Measurements from ENCODE around the gene ANK3. TPM values are rescaled to one million over a fixed set of nuclear protein-coding genes. Genes with fewer than 3 reads are reported as not detected.

Gene ANK3
- total and polyA plus RNA-seq, 2 experiments from 2014 or later: 44.9 to 95.8 TPM

DNA sequence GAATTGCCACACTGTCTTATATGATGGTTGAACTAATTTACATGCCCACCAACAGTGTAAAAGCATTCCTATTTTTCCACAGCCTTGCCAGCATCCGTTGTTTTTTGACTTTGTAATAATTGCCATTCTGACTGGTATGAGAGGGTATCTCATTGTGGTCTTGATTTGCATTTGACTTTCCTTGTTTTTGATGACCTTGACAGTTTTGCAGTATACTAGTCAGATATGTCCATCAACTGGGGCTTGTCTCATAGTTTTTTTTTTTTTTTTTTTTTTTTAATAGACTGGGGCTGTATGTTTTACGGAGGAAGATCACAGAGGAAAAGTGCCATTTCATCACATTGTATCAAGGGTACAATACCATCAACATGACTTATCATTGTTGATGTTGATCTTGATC is 220.6 kb downstream of the ANK3 start:
- no peak for DNase-seq (ENCODE audit: low read depth in 1 of 2, low spot score in 1 of 2)
- no peaks in the 10 kb centered on the region for H3K4me1 ChIP-seq (ENCODE audit: low read depth)
- peaks cover 11% of the 10 kb centered on the region for H3K36me3 ChIP-seq
- H3K9me3 ChIP-seq (ENCODE audit: low read depth): no peaks in the 10 kb centered on the region
- TF ChIP-seq, protein P1, sequence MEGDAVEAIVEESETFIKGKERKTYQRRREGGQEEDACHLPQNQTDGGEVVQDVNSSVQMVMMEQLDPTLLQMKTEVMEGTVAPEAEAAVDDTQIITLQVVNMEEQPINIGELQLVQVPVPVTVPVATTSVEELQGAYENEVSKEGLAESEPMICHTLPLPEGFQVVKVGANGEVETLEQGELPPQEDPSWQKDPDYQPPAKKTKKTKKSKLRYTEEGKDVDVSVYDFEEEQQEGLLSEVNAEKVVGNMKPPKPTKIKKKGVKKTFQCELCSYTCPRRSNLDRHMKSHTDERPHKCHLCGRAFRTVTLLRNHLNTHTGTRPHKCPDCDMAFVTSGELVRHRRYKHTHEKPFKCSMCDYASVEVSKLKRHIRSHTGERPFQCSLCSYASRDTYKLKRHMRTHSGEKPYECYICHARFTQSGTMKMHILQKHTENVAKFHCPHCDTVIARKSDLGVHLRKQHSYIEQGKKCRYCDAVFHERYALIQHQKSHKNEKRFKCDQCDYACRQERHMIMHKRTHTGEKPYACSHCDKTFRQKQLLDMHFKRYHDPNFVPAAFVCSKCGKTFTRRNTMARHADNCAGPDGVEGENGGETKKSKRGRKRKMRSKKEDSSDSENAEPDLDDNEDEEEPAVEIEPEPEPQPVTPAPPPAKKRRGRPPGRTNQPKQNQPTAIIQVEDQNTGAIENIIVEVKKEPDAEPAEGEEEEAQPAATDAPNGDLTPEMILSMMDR (IDR thresholded peaks at IDR 0.05; ENCODE audit: low read depth, low read length): no peak
- no peak overlapping the region for H3K4me3 ChIP-seq
- no peak overlapping the region for H3K27ac ChIP-seq
- no peaks in the 10 kb centered on the region for H3K27me3 ChIP-seq

DNA sequence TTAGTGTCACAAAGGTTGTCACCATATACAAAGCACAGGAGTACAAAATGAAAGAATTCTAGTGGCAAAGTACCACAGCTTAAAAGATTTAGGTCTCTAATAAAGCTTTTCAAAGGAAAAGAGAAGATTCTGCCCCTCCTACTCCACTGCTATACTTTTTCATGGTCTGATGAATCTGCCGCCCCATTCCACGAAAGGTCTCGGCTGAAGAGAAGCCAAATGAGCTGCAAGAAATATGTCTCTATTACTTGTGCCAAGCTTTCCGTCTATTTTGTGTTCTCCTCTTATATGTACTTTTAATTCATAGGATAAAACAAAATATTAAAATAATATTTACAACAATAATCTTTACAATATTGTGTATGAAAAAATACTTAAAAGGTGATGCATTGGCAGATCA is 222.6 kb downstream of the ANK3 start:
- Histone ChIP-seq H3K9me3 (ENCODE audit: low read depth) (no peaks in the 10 kb centered on the region), H3K4me1 (ENCODE audit: low read depth) (no peaks in the 10 kb centered on the region), H3K4me3 (no peak overlapping the region), H3K36me3 (peaks cover 3% of the 10 kb centered on the region), H3K27me3 (no peaks in the 10 kb centered on the region), H3K27ac (no peak overlapping the region)
- TF ChIP-seq, protein P1 (IDR thresholded peaks at IDR 0.05; ENCODE audit: low read depth, low read length): no peak
- DNase-seq (ENCODE audit: low read depth in 1 of 2, low spot score in 1 of 2): no peak

- Histone ChIP-seq H3K9me3 (ENCODE audit: low read depth) (no peaks in the 10 kb centered on the region), H3K27me3 (no peaks in the 10 kb centered on the region), H3K4me3 (no peak overlapping the region), H3K36me3 (no peaks in the 10 kb centered on the region), H3K4me1 (ENCODE audit: low read depth) (no peaks in the 10 kb centered on the region), H3K27ac (no peak overlapping the region)
- TF ChIP-seq, protein P1 (IDR thresholded peaks at IDR 0.05; ENCODE audit: low read depth, low read length): no peak
- DNase-seq (ENCODE audit: low read depth in 1 of 2, low spot score in 1 of 2): no peak
These were observed 225.9 kb downstream of the ANK3 start for GRCh38 chr10:60163786-60164185.

GRCh38 chr10:60162631-60163030 is 227.0 kb downstream of the ANK3 start:
- no peaks in the 10 kb centered on the region for H3K4me1 ChIP-seq (ENCODE audit: low read depth)

GRCh38 chr10:60155943-60156683 is 233.6 kb downstream of the ANK3 start:
- no peaks in the 10 kb centered on the region for H3K27me3 ChIP-seq
- H3K36me3 ChIP-seq: no peaks in the 10 kb centered on the region
- TF ChIP-seq, protein P1 (IDR thresholded peaks at IDR 0.05; ENCODE audit: low read depth, low read length): no peak
- H3K4me3 ChIP-seq: no peak overlapping the region
- H3K27ac ChIP-seq: no peak overlapping the region
- no peaks in the 10 kb centered on the region for H3K4me1 ChIP-seq (ENCODE audit: low read depth)
- DNase-seq (ENCODE audit: low read depth in 1 of 2, low spot score in 1 of 2): no peak
- no peaks in the 10 kb centered on the region for H3K9me3 ChIP-seq (ENCODE audit: low read depth)

More at GRCh38 chr10:60162631-60163030, 227.0 kb downstream of the ANK3 start:
- no peaks in the 10 kb centered on the region for H3K9me3 ChIP-seq (ENCODE audit: low read depth)
- DNase-seq (ENCODE audit: low read depth in 1 of 2, low spot score in 1 of 2): no peak
- H3K27me3 ChIP-seq: no peaks in the 10 kb centered on the region
- TF ChIP-seq, protein P1 (IDR thresholded peaks at IDR 0.05; ENCODE audit: low read depth, low read length): no peak
- H3K4me3 ChIP-seq: no peak overlapping the region
- H3K36me3 ChIP-seq: no peaks in the 10 kb centered on the region
- H3K27ac ChIP-seq: no peak overlapping the region

Data from cardiac muscle cell (in vitro differentiated cells and primary cell).